GM12878 (cell line): ENCODE results near the gene TMEM171. TPM values are rescaled to one million over a fixed set of nuclear protein-coding genes. Genes with fewer than 3 reads are reported as not detected.

ENCODE experiments used
- ATAC-seq: fragments of 200-7000 bp; cut with Tn5 transposase; 3 replicates; pipeline ENCODE4 v1.9.1; 2020; ENCODE audit warnings: mild to moderate bottlenecking, moderate library complexity
- BruUV-seq: library from RNA; stranded (reverse); fragments of 400-500 nt; replicated peaks from 2 replicates; lab custom pipeline; 2021; lab: Mats Ljungman, UMichigan
- CTCF ChIA-PET: fragments of 300-600 bp; sonication (Branson Sonifier 250); formaldehyde crosslinking; extraction: SDS; loops from one replicate; lab custom pipeline; 2021; ENCODE audit warnings: inconsistent platforms; lab: Yijun Ruan, JAX
- POLR2A ChIA-PET: fragments of 350-600 bp; formaldehyde crosslinking; extraction: SDS; loops from one replicate; lab custom pipeline; 2021; ENCODE audit warnings: inconsistent platforms; lab: Charles Lee
- RAD21 ChIA-PET: fragments of 300-600 bp; sonication (Branson Sonifier 250); formaldehyde crosslinking; loops from one replicate; lab custom pipeline; 2023; ENCODE audit warnings: antibody characterized with exemption; ENCODE audit not compliant: unreplicated experiment; lab: Charles Lee
- SMC1A ChIA-PET: fragments of 300-600 bp; sonication (Branson Sonifier 250); formaldehyde crosslinking; loops from one replicate; lab custom pipeline; 2023; ENCODE audit not compliant: unreplicated experiment, uncharacterized antibody; lab: Charles Lee
- DNase-seq: peaks from one replicate; pipeline ENCODE4 v3.0.0-alpha.2; 2011; ENCODE audit warnings: low read depth, low spot score
- FAIRE-seq: peaks from 3 replicates; lab custom pipeline; 2011; peaks lifted over from hg19 to GRCh38; lab: Jason Lieb, UNC
- H2AFZ ChIP-seq: 2 replicates; pipeline ENCODE4 v1.6.0; 2011; ENCODE audit warnings: low read depth, low read length, control low read depth; ENCODE audit not compliant: control insufficient read depth
- H3K27ac ChIP-seq: 2 replicates; pipeline ENCODE4 v1.5.1; 2011; ENCODE audit warnings: control low read depth; ENCODE audit not compliant: control insufficient read depth, insufficient read depth
- H3K27me3 ChIP-seq, 2 experiments: replicated peaks in 1 of 2; 2 replicates each; pipeline versions ENCODE4 v1.6.0 to v1.6.1; 2011; ENCODE audit warnings: low read length in 1 of 2; ENCODE audit not compliant: control insufficient read depth in 2 of 2, insufficient read depth in 2 of 2
- H3K36me3 ChIP-seq, 2 experiments: 2 replicates each; pipeline ENCODE4 v1.5.1; 2011; ENCODE audit warnings: low read length in 1 of 2; ENCODE audit not compliant: control insufficient read depth in 2 of 2, insufficient read depth in 2 of 2
- H3K4me1 ChIP-seq: 2 replicates; pipeline ENCODE4 v1.6.1; 2011; ENCODE audit warnings: mild to moderate bottlenecking, low read length, moderate library complexity, mixed read lengths; ENCODE audit not compliant: control insufficient read depth, insufficient read depth
- H3K4me2 ChIP-seq: 2 replicates; pipeline ENCODE4 v1.6.0; 2011; ENCODE audit warnings: control low read depth; ENCODE audit not compliant: control insufficient read depth, insufficient read depth
- H3K4me3 ChIP-seq: fragments of 200-600 bp; sonication (generic); 2 replicates; pipeline ENCODE4 v1.5.1; 2016
- H3K79me2 ChIP-seq: 2 replicates; pipeline ENCODE4 v1.6.0; 2011; ENCODE audit warnings: low read length; ENCODE audit not compliant: control insufficient read depth, insufficient read depth
- H3K9ac ChIP-seq: 2 replicates; pipeline ENCODE4 v1.8.0; 2011; ENCODE audit warnings: low read length, control low read depth, mixed read lengths; ENCODE audit not compliant: control insufficient read depth, insufficient read depth
- H3K9me3 ChIP-seq: replicated peaks from 3 replicates; pipeline ENCODE4 v1.5.1; 2011; ENCODE audit warnings: mild to moderate bottlenecking, low read length; ENCODE audit not compliant: control insufficient read depth, insufficient read depth
- H4K20me1 ChIP-seq: 2 replicates; pipeline ENCODE4 v1.6.0; 2011; ENCODE audit not compliant: control insufficient read depth, insufficient read depth
- BCL11A ChIP-seq: IDR thresholded peaks from 2 replicates; pipeline ENCODE4 v1.6.1; 2011; ENCODE audit warnings: low read depth, low read length
- BHLHE40 ChIP-seq, 2 experiments: fragments of 450-650 bp in 1 of 2; IDR thresholded peaks; 2 replicates each; pipeline ENCODE4 v1.6.1; 2011 to 2017; ENCODE audit warnings: low read depth in 2 of 2, borderline replicate concordance in 1 of 2, improper control_type of control experiment in 1 of 2, low read length in 1 of 2, mild to moderate bottlenecking in 1 of 2
- CHD2 ChIP-seq: IDR thresholded peaks from 2 replicates; pipeline ENCODE4 v1.6.1; 2011; ENCODE audit warnings: low read depth, low read length, improper control_type of control experiment, borderline replicate concordance
- CUX1 ChIP-seq: IDR thresholded peaks from 2 replicates; pipeline ENCODE4 v1.6.1; 2012; ENCODE audit warnings: improper control_type of control experiment, low read depth, low read length; ENCODE audit not compliant: insufficient replicate concordance
- FOS ChIP-seq: IDR thresholded peaks from 3 replicates; pipeline ENCODE4 v1.6.1; 2011; ENCODE audit warnings: borderline replicate concordance; ENCODE audit not compliant: insufficient read length; ENCODE audit errors: extremely low read depth
- HSF1 ChIP-seq: fragments of 150-350 bp; IDR thresholded peaks from 2 replicates; pipeline ENCODE4 v1.6.1; 2014; ENCODE audit warnings: mild to moderate bottlenecking, low read depth, low read length
- IRF3 ChIP-seq: fragments of 450-650 bp; IDR thresholded peaks from 2 replicates; pipeline ENCODE4 v1.6.1; 2014; ENCODE audit warnings: mild to moderate bottlenecking
- KAT2A ChIP-seq: conservative IDR thresholded peaks from 2 replicates; pipeline ENCODE4 v1.6.1; 2011; ENCODE audit warnings: low read depth, low read length; ENCODE audit not compliant: control insufficient read depth
- NR2C2 ChIP-seq: IDR thresholded peaks from 2 replicates; pipeline ENCODE4 v1.6.1; 2011; ENCODE audit warnings: borderline replicate concordance, low read depth; ENCODE audit not compliant: control insufficient read depth, insufficient read length
- PML ChIP-seq: IDR thresholded peaks from 2 replicates; pipeline ENCODE4 v1.6.1; 2012; ENCODE audit warnings: low read length, inconsistent platforms
- SREBF1 ChIP-seq: IDR thresholded peaks from 2 replicates; pipeline ENCODE4 v1.6.1; 2012; ENCODE audit warnings: mild to moderate bottlenecking, low read length
- ZBTB11 ChIP-seq: fragments of 450-650 bp; formaldehyde crosslinking; IDR thresholded peaks from 2 replicates; pipeline ENCODE4 v1.5.0; 2022; ENCODE audit warnings: mild to moderate bottlenecking, missing genetic modification characterization
- ZNF207 ChIP-seq: fragments of 450-650 bp; IDR thresholded peaks from 2 replicates; pipeline ENCODE4 v1.6.1; 2014; ENCODE audit warnings: antibody characterized with exemption, mild to moderate bottlenecking, borderline replicate concordance
- WGBS: methylation state at CpG from one replicate; pipeline ENCODE4 v1.1.6; 2016; ENCODE audit warnings: low lambda C conversion rate; ENCODE audit not compliant: insufficient replicate concordance, insufficient coverage; ENCODE audit errors: missing lambda C conversion rate; 5-methylcytosine and 5-hydroxymethylcytosine counted together
- in situ Hi-C: fragments of 300-500 bp; cut with MboI; formaldehyde crosslinking; loops from 9 replicates; pipeline ENCODE4 v1.14.3; 2018; ENCODE audit warnings: mixed read lengths
- intact Hi-C: fragments of 100-400 bp; cut with micrococcal nuclease; formaldehyde crosslinking; loops from one replicate; pipeline ENCODE4 v1.14.2; 2022; ENCODE audit not compliant: unreplicated experiment
- polyA plus RNA-seq, 11 experiments: library from polyadenylated mRNA; depleted of rRNA in 4 of 11; unstranded in 6 of 11; stranded (reverse) in 5 of 11; fragments of >200 nt; fragmentation: Nextera tagmentation in 4 of 11; fragmentation: Illumina TruSeq in 1 of 11; extraction: Ambion mirVana in 4 of 11; extraction: Trizol in 1 of 11; gene quantifications; 1 replicate in 1 of 11; 2 replicates in 10 of 11; pipeline versions ENCODE4 v1.2.1 to v1.2.3, GENCODE V29; 2011 to 2016; ENCODE audit warnings: inconsistent platforms in 2 of 11, missing spikeins in 2 of 11, low read depth in 1 of 11
- total RNA-seq, 4 experiments: library from RNA; depleted of rRNA in 3 of 4; stranded (reverse); fragments of >200 nt in 3 of 4; fragmentation: Illumina TruSeq in 1 of 4; extraction: Trizol in 1 of 4; gene quantifications; 2 replicates each; pipeline versions ENCODE4 v1.2.1 to v1.2.3, GENCODE V29; 2013 to 2021

The TMEM171 gene
- total and polyA plus RNA-seq, 10 of the 15 experiments (the other 5 are each of a cell fraction or from before 2014, with no cell fraction given): not detected

GRCh38 chr5:73088026-73088425 is 32.3 kb upstream of the TMEM171 start:
- ChIA-PET POLR2A (no interaction called here), SMC1A (interaction anchor here (1.0 kb wide), 1 partner anchor 83 kb away, joined by 3 read pairs; no protein-coding TSS in a partner anchor), RAD21 (no interaction called here), CTCF (interaction anchor here (0.7 to 1.3 kb wide), 2 partner anchors 91 to 166 kb away, joined by 3 read pairs; no protein-coding TSS in a partner anchor)
- Histone ChIP-seq H3K79me2 (no peaks in the 10 kb centered on the region), H3K4me2 (no peak overlapping the region), H3K27ac (no peak overlapping the region), H3K36me3 (no peaks in the 10 kb centered on the region), H3K27me3 (no peaks in the 10 kb centered on the region), H3K9me3 (no peaks in the 10 kb centered on the region), H3K4me3 (no peak overlapping the region), H3K4me1 (no peaks in the 10 kb centered on the region), H4K20me1 (no peaks in the 10 kb centered on the region), H2AFZ (no peak overlapping the region), H3K9ac (no peak overlapping the region)
- in situ Hi-C loops (loop anchor here (10.0 kb wide), 1 partner anchor 357 kb away; the partner anchor contains the start of gene FOXD1), intact Hi-C loops (no loop called here)
- FAIRE-seq (no peak), DNase-seq (no peak), ATAC-seq (no peak)
- whole genome bisulfite sequencing: 48% methylated on average over 4 of the region's 4 CpGs
- BruUV-seq: no TSS peak
- TF ChIP-seq KAT2A (no peak), CHD2 (no peak), BCL11A (no peak), SREBF1 (no peak), FOS (no peak), ZNF207 (no peak), IRF3 (no peak), ZBTB11 (CRISPR knock-in tag) (no peak), BHLHE40 (IDR thresholded peaks at IDR 0.05; ENCODE audit: borderline replicate concordance in 1 of 2, low read depth in 2 of 2, low read length in 1 of 2) (no peak), CUX1 (no peak), PML (no peak), HSF1 (no peak), NR2C2 (no peak)
